ENCODE results near the gene CTRB2. TPM values are rescaled to one million over a fixed set of nuclear protein-coding genes. Genes with fewer than 3 reads are reported as not detected.

Gene CTRB2
- total and polyA plus RNA-seq, 2 of the 8 experiments (the other 6 are each of a cell fraction or from before 2014, with no cell fraction given), result not detected

GRCh38 chr16:75202069-75202590 is 4.8 kb downstream of the CTRB2 start:
- ChIA-PET POLR2A (ENCODE audit: partially characterized antibody) (no interaction called here), CTCF (ENCODE audit: partially characterized antibody) (interaction anchor here (0.6 to 10.4 kb wide), 10 partner anchors 13 to 469 kb away, joined by 3 to 157 read pairs (median 4); partner anchors contain the start of gene CTRB1)
- Histone ChIP-seq H3K27me3 (replicated peaks in 1 of 4; ENCODE audit: control insufficient read depth in 3 of 4, extremely low read depth in 1 of 4, insufficient read depth in 3 of 4, low read length in 3 of 4) (no peaks in the 10 kb centered on the region), H3K4me1 (replicated peaks in 1 of 4; ENCODE audit: control insufficient read depth in 3 of 4, insufficient read depth in 4 of 4, low read length in 3 of 4) (peaks cover 0 to 2% (median 0%) of the 10 kb centered on the region in 4 experiments; a peak in 3 of 7 replicates), H2AK5ac (ENCODE audit: low read depth, low read length) (no peak overlapping the region), H3K4me3 (ENCODE audit: extremely low read depth in 1 of 4, insufficient read depth in 2 of 4, low read depth in 3 of 4, low read length in 4 of 4) (no peak overlapping the region), H3K23ac (ENCODE audit: insufficient read length) (no peak overlapping the region), H4K8ac (ENCODE audit: extremely low read depth, insufficient read depth, low read length) (no peak overlapping the region), H3K36me3 (ENCODE audit: control insufficient read depth in 2 of 4, insufficient read depth in 4 of 4, low read length in 3 of 4) (no peaks in the 10 kb centered on the region), H2AFZ (ENCODE audit: low read length) (no peak overlapping the region), H3K79me2 (ENCODE audit: control insufficient read depth in 1 of 2, insufficient read depth in 2 of 2, low read length in 2 of 2) (no peaks in the 10 kb centered on the region), H3K9me3 (ENCODE audit: insufficient read depth in 2 of 2, low read depth in 1 of 2, low read length in 1 of 2) (no peaks in the 10 kb centered on the region), H4K5ac (ENCODE audit: insufficient read length, low read depth, low read length) (no peak overlapping the region), H2BK12ac (ENCODE audit: low read depth, low read length) (no peak overlapping the region), H2BK120ac (replicated peaks; ENCODE audit: low read depth, low read length) (no peak overlapping the region), H2BK15ac (ENCODE audit: low read length) (no peak overlapping the region), H3K27ac (ENCODE audit: low read depth, low read length) (no peak overlapping the region), H3K79me1 (ENCODE audit: low read depth, low read length) (no peaks in the 10 kb centered on the region), H3K56ac (replicated peaks; ENCODE audit: insufficient read length, low read depth, low read length) (no peak overlapping the region), H3K14ac (ENCODE audit: insufficient read length) (no peak overlapping the region), H3K23me2 (ENCODE audit: low read depth, low read length) (no peaks in the 10 kb centered on the region), H3K4ac (replicated peaks; ENCODE audit: insufficient read length, low read depth, low read length) (no peak overlapping the region), H2BK5ac (ENCODE audit: low read depth, low read length) (no peak overlapping the region), H4K20me1 (replicated peaks in 1 of 2; ENCODE audit: control insufficient read depth in 1 of 2, insufficient read depth in 2 of 2, low read length in 2 of 2) (no peaks in the 10 kb centered on the region), H2BK20ac (ENCODE audit: low read length) (no peak overlapping the region), H4K91ac (replicated peaks; ENCODE audit: insufficient read length, low read length) (no peak overlapping the region), H3K4me2 (ENCODE audit: insufficient read depth in 1 of 2, low read depth in 2 of 2, low read length in 2 of 2) (no peak overlapping the region), H3K18ac (ENCODE audit: extremely low read depth, low read length) (no peak overlapping the region), H3K9ac (replicated peaks in 1 of 4; ENCODE audit: extremely low read depth in 1 of 4, low read depth in 3 of 4, low read length in 3 of 4) (no peak overlapping the region)
- FAIRE-seq (no peak), DNase-seq (ENCODE audit: low read depth in 1 of 2, low spot score in 2 of 2) (no peak)
- WGBS, 2 experiments (ENCODE audit: extremely low coverage in 1 of 2, insufficient coverage in 1 of 2, insufficient read length in 1 of 2, insufficient replicate concordance in 2 of 2, low coverage in 1 of 2, low lambda C conversion rate in 2 of 2, missing lambda C conversion rate in 1 of 2), result 88% methylated on average over 13 of the region's 13 CpGs; no CpG with 5 or more reads in 1 of the 2 experiments
- TF ChIP-seq BRCA1 (IDR thresholded peaks at IDR 0.05; ENCODE audit: low read depth, low read length), result no peak
- TF ChIP-seq RAD21 (IDR thresholded peaks at IDR 0.05 in 1 of 2, conservative IDR thresholded peaks at IDR 0.05 in 1 of 2; ENCODE audit: low read depth in 2 of 2, low read length in 2 of 2), result no peak
- no peak for TF ChIP-seq TAF7 (optimal IDR thresholded peaks at IDR 0.05; ENCODE audit: borderline replicate concordance, low read depth, low read length)
- no peak for TF ChIP-seq ATF3 (IDR thresholded peaks at IDR 0.05; ENCODE audit: insufficient read depth, low read depth, low read length)
- no peak for TF ChIP-seq SP2 (IDR thresholded peaks at IDR 0.05; ENCODE audit: low read length)
- TF ChIP-seq EZH2 (IDR thresholded peaks at IDR 0.05; ENCODE audit: low read depth, low read length, severe bottlenecking), result no peak
- TF ChIP-seq POLR2AphosphoS5 (IDR thresholded peaks at IDR 0.05; ENCODE audit: low read depth, low read length), result no peak
- no peak for TF ChIP-seq YY1 (IDR thresholded peaks at IDR 0.05; ENCODE audit: low read depth, low read length)
- TF ChIP-seq BACH1 (IDR thresholded peaks at IDR 0.05; ENCODE audit: low read length), result no peak
- TF ChIP-seq RXRA (IDR thresholded peaks at IDR 0.05; ENCODE audit: insufficient read depth, low read depth, low read length), result no peak
- no peak for TF ChIP-seq SAP30 (IDR thresholded peaks at IDR 0.05; ENCODE audit: insufficient read depth, insufficient replicate concordance, low read length)
